NCI-H82 treated with DMSO at 0.1 percent for 48 hours (cell line): ENCODE measurements around the gene MOV10L1.

Experiments
- DNase-seq: peaks from one replicate; lab custom pipeline; 2025; ENCODE audit not compliant: unreplicated experiment; lab: John Stamatoyannopoulos, UW

MOV10L1 gene

DNA sequence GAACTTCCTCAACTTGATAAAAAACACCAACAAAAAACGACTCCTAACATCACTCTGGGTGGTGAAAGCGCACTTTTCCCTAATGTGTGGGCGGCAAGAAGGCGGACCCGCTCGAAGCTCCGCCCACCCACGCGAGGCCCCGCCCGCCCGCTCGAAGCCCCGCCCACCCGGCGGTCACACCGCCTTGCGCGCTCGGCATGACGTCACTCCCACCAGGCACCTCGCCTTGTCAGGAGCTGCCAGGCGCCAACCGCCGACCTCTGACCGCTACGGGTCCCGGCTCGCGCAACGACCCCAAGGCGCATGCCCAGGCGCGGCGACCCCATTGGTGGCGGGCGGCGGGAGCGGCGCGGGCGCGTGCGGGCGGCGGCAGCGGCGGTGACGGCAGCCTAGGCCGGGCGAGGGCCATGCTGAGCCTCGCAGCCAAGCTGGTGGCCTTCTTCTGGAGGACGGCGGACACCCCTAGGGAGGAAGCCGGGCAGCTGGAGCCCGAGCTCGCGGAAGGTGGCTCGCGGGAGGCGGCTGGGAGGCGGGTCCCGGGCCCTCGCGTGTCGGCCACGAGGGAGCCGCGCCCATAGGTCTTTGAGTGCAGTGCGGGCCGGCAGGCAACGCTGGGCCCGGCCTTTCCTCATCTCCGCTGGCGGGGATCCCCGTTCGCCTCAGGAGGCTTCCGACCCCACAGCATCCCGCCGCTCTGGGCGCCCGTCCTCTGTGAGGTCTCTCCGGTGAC lies at the start of gene MOV10L1:
Gene MOV10L1 (plus strand): TSS at position 325 of the 730 bp plus-strand sequence. CDS start 83 bp downstream, at position 408.
- DNase-seq: no peak

DNA sequence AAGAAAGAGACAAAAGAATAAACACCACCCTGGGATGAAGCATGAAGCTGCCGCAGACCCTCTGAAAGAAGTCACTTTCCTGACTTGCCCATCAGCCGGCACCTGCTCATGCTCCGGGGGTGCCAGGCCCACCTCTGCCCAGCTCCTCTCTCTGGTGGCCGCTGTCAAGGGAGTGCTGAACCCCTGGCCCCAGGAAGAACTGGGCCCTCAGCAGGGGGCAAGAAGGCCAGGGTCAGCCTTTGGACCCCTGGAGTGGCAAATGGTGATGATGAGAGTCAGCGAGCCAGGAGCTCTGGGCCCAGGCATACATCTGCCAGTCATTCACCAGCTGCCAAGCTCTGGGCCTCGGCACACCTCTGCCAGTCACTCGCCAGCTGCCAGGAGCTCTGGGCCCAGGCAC lies 49.1 kb upstream of the MOV10L1 start:
- no peak for DNase-seq

DNA sequence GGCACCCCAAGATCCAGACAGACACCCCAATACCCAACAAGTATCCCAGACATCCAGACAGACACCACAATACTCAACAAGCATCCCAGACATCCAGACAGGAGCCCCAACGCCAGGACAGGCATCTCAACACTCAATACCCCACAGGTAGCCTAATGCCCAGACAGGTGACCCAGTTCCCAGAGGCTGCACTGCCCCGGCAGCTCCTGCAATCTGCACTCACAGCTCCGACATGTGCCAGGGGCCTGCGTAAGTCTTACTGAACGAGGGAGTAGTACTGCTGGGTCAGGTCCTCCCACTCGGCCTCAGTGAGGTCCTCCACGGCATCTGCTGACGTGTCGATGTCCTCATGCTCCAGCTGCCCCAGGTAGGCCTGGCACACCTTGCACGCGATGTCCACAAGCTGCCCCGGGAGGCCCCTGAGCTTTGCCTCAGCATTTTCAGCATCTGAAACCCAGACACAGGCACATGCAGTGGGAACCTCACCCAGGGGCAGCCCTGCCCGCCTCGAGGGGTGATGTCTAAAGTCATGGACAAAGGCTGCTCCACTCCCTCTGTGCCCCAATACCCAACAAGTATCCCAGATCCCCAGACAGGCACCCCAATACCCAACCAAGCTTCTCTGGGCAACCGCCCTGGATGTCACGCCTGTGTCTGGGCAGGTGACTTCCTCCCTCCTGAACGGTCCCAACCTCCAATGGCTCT lies 48.3 kb upstream of the MOV10L1 start:
- DNase-seq: no peak

DNA sequence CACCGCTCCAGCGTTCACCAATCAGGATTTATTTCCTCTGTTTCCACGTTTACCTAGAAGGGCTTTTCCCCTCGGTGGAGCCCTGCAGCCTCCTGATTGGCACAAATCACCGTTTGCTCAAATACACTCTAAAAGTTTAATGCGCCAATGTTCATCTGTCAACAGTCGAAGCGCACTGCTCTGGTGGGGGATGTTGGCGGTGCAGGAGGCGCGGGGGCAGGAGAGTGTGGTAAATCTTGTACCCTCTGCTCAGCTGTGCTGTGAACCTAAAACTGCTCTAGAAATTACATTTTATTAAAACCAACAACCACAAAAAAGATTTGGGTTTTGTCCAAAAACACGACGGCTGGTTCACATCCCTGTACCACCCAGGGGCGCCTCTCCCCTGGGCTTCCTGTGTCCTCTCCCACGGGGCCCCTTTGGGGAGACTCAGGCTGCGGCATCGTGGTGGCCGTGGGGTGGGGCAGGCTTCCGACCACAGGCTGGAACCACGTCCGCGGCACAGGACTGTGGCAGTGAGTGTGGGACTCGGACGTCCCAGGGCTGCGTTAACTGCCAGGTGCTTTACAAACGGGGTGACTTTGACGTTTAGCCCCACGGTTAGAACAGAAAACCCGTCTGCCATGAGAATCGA lies 45.2 kb upstream of the MOV10L1 start:
- no peak for DNase-seq

DNA sequence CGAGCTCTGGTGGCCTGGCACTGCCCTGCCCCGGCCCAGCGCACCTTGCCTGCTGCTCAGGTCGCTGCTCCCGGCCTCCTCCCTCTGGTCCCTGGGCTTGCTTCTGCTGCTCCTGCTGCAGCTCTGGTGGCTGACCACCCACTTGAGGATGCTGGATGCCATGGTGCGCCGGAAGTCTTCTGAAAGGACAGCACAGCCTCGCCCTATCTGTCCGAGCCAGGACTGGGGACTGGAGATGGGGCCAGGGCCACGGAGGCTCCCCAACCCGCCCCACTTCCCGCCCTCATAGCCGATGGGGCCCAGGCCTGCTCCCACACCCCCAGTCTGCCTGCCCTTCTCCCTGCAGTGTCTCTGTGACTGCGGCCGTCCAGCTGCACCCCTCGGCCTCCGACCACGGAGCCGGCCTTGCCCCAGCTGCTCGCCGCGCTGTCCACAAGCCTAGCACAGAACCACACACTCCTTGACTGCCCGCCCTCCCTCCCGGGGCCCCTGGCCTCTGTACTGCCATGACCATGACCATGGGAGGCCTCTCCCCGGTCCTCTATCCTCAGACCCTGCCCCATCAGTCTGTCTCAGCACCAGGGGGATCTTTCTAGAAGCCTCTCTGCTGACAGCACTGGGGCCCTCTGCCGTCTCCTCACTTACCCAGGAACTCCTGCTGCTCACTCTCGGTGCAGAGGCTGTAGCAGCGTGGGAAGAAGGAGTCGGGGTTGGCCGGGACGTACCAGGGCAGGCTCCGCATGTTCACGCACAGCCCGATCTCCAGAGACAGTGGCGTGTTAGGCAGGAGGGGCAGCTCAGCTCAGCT lies 44.4 kb upstream of the MOV10L1 start:
- DNase-seq: no peak

DNA sequence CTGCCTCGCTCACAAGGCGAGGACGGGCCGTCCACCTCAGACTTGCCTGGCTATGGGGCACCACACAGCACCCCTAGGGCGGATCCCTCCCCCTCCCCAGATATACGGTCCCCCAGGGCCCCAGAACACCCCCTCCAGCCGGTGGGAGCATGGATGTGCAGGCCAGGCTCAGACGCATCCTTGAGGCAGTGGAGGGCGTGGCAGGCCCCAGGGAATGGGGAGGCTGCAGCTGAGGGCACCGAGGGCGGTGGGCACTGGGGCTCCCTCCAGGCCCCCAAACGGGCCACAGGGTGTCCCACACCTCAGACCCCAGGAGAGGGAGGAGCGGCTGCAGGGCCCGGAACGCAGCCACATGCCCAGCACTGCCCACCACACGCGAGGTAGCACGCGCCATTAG lies 43.8 kb upstream of the MOV10L1 start:
- no peak for DNase-seq

DNA sequence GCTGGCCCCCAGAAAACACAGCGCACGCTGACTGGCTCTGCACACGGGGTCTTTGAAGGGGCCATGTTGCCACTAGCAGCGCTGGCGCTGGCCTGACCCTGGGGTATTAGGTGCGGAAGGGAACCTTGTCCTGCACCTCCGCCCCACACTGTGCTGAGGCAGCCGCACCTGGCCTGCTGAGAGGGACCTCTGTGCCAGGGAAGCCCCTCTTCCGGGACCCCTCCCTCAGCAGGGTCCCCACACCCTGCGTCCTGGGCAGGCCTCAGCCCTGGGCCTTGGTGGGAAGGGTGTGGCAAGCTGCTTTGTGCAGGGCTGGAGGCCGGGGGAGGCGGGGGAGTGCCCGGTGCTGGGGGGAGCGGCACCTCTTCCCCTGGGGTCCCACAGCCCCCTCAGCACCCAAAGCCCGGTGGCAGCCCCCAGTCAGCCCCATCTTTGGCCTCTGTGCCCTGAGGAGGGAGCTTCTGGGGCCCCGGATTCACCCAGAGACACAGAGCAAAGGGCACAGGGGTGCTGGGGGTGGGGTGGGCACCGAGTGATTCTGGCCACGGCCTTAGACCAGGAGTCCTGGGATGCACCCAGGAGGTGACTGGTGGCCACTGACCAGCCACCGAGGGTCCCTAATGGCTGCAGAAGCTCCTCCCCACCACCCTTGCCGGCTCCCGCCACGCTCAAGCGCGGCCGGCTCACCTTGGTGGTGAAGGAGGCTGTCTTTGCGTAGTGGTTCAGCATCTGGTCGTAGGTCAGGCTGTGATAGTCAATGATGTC lies 43.1 kb upstream of the MOV10L1 start:
- DNase-seq: no peak

DNA sequence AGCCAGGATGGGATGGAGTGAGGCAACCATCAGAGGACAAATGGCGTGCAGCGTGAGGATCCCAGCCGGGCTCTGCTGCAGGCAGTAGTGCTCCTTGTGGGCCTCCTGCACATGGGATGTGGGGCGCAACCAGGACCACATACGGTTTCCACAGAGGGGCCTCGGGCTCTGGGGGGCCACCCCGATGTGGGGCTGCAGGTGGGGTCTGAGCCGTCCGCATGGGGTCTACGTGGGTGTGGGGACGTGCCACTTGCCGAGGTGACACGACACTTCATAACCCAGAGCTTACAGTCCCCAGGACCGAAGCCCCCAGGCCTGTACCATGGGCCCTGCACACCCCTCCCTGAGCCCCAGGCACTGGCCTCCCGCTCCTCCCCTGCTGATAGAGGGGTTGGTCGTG lies 42.5 kb upstream of the MOV10L1 start:
- DNase-seq: no peak

DNA sequence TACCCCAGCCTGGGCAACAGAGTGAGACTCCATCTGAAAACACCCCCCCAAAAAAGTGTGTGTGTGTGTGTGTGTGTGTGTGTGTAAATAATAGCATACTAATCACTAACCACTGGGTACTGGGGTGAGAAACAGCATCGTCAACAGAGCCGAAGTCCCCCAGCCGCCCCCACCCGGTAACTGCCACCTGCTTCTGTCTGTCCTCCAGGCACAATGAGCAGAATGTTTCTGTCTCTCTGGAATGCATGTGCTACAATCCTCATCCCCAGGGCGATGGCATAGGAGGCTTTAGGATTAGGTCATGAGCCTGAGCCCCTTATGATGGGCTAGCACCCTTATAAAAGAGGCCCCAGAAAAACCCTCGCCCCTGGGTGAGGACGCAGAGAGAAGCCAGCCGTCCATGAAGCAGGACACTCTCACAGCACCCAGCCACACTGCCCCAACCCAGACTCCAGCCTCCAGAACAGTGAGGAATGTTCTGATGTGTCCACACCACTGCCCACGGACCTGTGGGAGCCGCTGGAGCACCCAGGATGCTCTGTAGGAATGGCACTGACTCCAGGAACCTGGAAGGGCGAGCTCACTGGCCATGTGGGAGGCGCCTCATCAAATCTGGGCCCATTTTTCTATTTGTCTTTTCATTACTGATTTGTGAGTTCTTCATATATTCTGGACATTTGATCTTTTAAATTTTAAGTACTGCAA lies 41.6 kb upstream of the MOV10L1 start:
- DNase-seq: no peak

DNA sequence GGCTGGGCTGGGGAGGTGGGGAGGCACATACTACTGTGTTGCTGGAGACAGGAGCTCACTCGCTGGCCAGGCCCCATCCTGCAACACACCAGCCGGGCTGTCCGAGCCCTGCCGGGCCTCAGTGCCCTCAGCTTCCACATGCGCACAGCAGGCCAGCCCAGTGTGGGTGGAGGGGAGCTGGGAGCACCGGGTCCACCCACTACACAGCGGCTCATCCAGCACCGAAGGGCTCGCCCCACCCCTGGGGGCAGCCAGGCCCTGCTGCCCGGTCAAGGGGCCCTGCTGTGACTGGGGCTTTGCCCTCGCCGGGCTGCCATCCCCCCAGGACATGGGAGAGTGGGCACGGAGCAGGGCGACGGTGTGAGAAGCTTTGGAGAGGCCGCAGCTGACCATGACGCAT lies 41.0 kb upstream of the MOV10L1 start:
- DNase-seq: no peak

DNA sequence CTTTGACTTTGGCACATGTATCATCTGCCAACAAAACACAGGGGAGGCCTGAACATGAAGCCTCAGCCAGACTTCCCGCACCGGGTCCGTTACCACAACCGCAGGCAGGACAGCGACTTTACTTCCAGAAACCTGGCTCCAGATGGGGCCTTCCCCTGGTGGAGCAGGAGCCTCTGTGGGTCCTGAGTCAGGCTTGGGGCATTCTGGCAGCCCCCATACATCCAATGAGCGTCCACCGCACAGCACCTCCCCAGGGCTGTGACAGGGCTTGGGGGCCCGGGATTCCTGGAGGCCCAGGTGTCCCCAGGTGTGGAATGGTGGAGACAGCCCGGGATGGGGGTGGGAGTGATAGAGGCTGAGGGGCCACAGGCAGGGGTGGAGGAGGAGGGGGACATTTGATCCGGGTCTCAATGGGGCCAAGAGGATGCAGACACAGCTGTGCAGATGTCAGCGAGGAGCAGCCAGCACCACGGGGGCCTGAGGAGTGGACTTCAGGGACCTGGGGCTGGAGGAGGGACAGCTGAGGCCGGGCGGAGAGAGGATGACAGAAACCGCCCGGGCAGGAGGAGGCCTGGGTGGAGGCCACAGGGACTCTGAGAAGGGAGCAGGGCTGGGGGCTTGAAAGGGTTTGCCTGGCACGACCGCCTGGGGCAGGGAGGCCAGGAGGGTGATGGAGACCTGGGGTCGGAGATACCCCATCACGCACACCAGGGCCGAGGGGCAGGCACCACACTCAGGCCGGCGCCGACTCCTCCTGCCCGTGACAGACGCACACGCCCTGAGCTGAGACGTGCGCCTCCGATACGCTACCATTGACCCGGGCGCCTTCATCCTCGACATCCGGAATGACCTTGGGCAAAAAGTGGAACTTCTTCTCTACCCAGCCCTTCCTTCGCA lies 40.3 kb upstream of the MOV10L1 start:
- DNase-seq: no peak

DNA sequence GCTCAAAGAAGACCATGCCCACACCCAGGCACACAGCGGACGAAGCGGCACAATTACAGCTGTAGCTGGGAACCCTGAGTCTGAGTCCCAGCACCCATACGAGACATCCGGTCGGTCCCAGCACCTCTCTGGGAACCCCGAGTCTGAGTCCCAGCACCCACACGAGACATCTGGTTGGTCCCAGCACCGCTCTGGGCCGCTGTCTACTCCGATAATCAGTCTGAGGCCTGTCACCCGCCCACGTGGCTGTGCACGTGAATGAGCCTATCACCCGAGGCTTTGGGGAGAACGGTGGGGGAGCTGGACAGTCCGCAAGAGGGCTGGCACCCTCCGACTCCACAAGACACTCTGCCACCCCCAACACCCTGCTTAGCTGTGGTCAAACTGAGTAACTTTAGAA lies 37.9 kb upstream of the MOV10L1 start:
- DNase-seq: no peak

DNA sequence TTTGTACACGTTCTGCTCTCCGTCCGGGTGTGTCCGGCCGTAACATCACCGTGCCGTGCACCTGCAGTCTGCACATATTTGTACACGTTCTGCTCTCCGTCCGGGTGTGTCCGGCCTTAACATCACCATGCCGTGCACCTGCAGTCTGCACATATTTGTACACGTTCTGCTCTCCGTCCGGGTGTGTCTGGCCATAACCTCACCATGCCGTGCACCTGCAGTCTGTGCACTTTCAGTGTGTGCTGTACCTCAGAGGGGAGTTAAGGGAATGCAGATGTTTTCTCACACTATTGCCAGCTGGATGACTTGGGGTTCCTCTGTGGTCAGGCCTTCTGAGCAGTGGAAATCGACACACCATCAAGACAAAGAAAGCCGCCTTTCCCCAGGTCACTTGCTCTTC lies 35.9 kb upstream of the MOV10L1 start:
- no peak for DNase-seq

DNA sequence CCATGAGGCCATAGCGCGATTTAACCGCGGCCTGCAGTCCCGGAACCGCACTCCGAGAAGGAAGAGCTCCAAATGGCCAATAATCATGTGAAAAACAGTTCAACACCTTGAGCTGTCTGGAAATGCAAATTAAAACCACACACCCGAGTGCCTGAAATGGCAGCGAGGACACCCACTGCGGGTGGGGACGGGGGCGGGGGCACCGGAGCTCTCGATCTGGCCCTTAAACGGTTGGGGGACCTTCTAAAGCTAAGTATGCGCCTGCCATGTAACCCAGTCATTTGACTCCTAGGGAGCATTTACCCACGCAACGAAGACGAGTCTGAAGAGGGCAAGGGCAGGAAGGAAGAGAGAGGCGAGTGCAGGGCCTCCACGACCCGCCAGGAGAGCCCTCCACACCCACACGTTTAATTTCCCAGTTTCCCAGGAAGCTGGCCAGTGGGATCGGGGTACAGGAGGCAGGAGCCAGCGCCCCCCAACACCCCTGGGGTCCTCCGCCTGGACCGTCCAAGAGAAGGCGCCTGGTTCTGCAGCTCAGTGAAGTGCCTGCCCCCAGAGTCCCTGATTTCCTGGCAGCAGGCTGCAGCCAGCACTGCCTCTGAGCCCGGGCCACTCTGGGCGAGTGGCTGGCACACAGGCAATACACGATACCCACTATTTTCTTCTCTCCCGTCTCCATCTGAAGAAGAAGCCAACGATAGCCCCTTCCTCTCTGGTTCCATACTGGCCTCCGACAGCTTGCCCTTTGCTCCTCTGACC lies 33.4 kb upstream of the MOV10L1 start:
- no peak for DNase-seq

DNA sequence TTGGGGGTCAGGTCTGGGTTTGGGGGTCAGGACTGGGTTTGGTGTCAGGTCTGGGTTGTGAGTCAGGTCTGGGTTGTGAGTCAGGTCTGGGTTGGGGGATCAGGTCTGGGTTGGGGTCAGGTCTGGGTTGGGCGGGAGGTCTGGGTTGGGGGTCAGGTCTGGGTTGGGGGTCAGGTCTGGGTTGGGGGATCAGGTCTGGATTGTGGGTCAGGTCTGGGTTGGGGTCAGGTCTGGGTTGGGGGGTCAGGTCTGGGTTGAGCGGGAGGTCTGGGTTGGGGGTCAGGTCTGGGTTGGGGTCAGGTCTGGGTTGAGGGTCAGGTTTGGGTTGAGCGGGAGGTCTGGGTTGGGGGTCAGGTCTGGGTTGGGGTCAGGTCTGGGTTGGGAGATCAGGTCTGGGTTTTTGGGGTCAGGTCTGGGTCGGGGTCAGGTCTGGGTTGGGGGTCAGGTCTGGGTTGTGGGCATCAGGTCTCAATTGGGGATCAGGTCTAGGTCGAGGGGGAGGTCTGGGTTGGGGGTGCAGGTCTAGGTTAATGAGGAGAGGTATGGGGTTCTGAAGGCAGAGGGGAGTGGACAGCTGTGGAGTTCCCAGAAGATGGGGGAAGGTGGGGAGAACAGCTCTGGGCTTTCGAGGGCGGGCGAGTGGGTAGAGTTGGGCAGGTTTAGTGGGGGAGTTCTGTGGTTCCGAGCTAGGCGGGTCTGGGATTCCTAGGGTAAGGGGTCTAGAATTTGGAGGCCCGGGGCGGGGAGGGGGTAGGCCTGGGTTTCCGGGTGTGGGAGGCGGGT lies 32.3 kb upstream of the MOV10L1 start:
- no peak for DNase-seq

DNA sequence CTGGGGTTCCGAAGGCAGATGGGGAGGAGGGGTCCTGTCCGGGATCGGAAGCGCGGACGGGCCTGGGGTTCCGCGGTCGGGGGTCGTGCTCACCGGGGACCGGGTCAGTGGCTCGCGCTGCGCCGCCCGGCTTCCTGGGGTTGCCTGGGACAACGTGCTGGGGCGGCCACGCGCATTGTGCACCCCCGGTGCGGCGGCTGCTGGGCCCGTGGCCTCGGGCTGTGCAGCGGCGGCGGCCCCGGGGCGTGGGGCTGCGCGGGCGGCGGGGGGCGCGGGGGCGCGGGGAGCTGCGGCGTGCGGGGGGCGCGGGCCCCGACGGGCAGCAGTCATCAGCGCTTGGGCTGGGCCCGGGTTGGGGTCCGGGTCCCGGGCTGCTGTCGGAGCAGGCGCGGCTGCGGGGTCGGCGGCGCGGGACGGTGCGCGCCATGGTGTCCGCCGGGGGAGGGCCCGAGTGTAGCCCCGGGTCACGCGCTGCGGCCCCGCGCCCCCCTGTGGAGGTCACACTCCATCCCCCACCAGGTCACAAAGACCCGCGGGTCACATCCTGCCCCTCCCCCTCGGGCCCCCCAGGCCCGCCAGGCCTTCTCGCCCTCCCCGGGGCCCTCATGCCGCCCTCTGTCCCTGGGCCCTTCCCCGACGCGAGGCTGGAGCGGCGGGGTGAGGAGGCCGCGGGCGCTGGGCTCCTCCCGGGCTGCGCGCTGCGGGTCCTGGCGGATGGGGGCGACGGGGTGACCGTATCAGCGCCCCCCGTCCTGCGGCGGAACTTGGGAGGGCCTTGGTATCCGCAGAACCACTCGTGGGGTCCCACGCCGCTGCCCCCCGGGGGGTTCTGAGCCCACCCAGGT lies 31.5 kb upstream of the MOV10L1 start, which contains the start of gene TTLL8:
Gene TTLL8 (minus strand): TSS at position 238 of the 845 bp plus-strand sequence.
- DNase-seq: no peak
